IMR-90 (cell line): ENCODE data around the gene CCSER1. TPM values are rescaled to one million over a fixed set of nuclear protein-coding genes. Genes with fewer than 3 reads are reported as not detected.

ENCODE experiments used
- ATAC-seq: fragments of 200-7000 bp; cut with Tn5 transposase; 2 replicates; pipeline ENCODE4 v1.9.1; 2020; ENCODE audit warnings: low read depth, mild to moderate bottlenecking, moderate library complexity
- BruUV-seq: library from RNA; stranded (reverse); fragments of 400-500 nt; replicated peaks from 2 replicates; lab custom pipeline; 2021; lab: Mats Ljungman, UMichigan
- CTCF ChIA-PET: fragments of 300-600 bp; formaldehyde crosslinking; extraction: SDS; loops from one replicate; lab custom pipeline; 2021; ENCODE audit warnings: antibody characterized with exemption; lab: Yijun Ruan, JAX
- POLR2A ChIA-PET: fragments of 300-600 bp; sonication (Branson Sonifier 250); formaldehyde crosslinking; loops from one replicate; lab custom pipeline; 2022; ENCODE audit warnings: antibody characterized with exemption; ENCODE audit not compliant: unreplicated experiment; lab: Charles Lee
- DNase-seq: peaks from one replicate; pipeline ENCODE4 v3.0.0; 2013
- H2AFZ ChIP-seq: replicated peaks from 2 replicates; pipeline ENCODE3; 2013; ENCODE audit warnings: low read length, mild to moderate bottlenecking; ENCODE audit not compliant: poor library complexity
- H2AK5ac ChIP-seq: 2 replicates; pipeline ENCODE4 v1.6.1; 2013; ENCODE audit warnings: low read depth, low read length, inconsistent platforms
- H2AK9ac ChIP-seq: replicated peaks from 2 replicates; pipeline ENCODE3; 2013; ENCODE audit warnings: mild to moderate bottlenecking, low read depth, low read length, moderate library complexity; ENCODE audit not compliant: poor library complexity
- H2BK120ac ChIP-seq: 2 replicates; pipeline ENCODE4 v1.6.1; 2013; ENCODE audit warnings: low read depth, low read length, inconsistent platforms
- H2BK15ac ChIP-seq: 3 replicates; pipeline ENCODE4 v1.6.1; 2013; ENCODE audit warnings: low read depth, low read length, inconsistent platforms
- H2BK20ac ChIP-seq: 2 replicates; pipeline ENCODE4 v1.6.1; 2013; ENCODE audit warnings: low read depth, mild to moderate bottlenecking, inconsistent platforms, low read length, moderate library complexity
- H2BK5ac ChIP-seq: 2 replicates; pipeline ENCODE4 v1.6.1; 2013; ENCODE audit warnings: mild to moderate bottlenecking, low read depth, low read length, inconsistent platforms; ENCODE audit not compliant: poor library complexity, severe bottlenecking
- H3K14ac ChIP-seq: replicated peaks from 2 replicates; pipeline ENCODE4 v1.6.1; 2013; ENCODE audit warnings: low read depth, low read length, inconsistent platforms
- H3K18ac ChIP-seq: 2 replicates; pipeline ENCODE4 v1.6.1; 2013; ENCODE audit warnings: low read depth, low read length, control low read depth
- H3K23ac ChIP-seq: 2 replicates; pipeline ENCODE4 v1.6.1; 2013; ENCODE audit warnings: low read depth, low read length, inconsistent platforms
- H3K27ac ChIP-seq: 2 replicates; pipeline ENCODE4 v1.5.1; 2013; ENCODE audit warnings: mild to moderate bottlenecking, control low read depth, low read length; ENCODE audit not compliant: insufficient read depth
- H3K27me3 ChIP-seq: 2 replicates; pipeline ENCODE4 v1.6.1; 2013; ENCODE audit warnings: low read length; ENCODE audit not compliant: control insufficient read depth, insufficient read depth
- H3K36me3 ChIP-seq: 2 replicates; pipeline ENCODE4 v1.6.1; 2013; ENCODE audit warnings: low read length, mixed read lengths; ENCODE audit not compliant: control insufficient read depth, insufficient read depth
- H3K4ac ChIP-seq: 2 replicates; pipeline ENCODE4 v1.6.1; 2013; ENCODE audit warnings: low read depth, low read length, inconsistent platforms
- H3K4me1 ChIP-seq: 2 replicates; pipeline ENCODE4 v1.6.1; 2013; ENCODE audit warnings: low read length, mixed read lengths; ENCODE audit not compliant: control insufficient read depth, insufficient read depth
- H3K4me2 ChIP-seq: 2 replicates; pipeline ENCODE4 v1.6.1; 2013; ENCODE audit warnings: low read depth, mild to moderate bottlenecking, control low read depth, low read length, moderate library complexity
- H3K4me3 ChIP-seq: 2 replicates; pipeline ENCODE4 v1.5.1; 2013; ENCODE audit warnings: low read depth, mild to moderate bottlenecking, control low read depth, low read length, moderate library complexity; ENCODE audit not compliant: insufficient read depth
- H3K56ac ChIP-seq: 2 replicates; pipeline ENCODE4 v1.6.1; 2013; ENCODE audit warnings: low read length, inconsistent platforms; ENCODE audit not compliant: insufficient read depth; ENCODE audit errors: extremely low read depth
- H3K79me1 ChIP-seq, 2 experiments: 2 replicates each; pipeline ENCODE4 v1.6.1; 2013; ENCODE audit warnings: low read length in 2 of 2, inconsistent platforms in 1 of 2, low read depth in 1 of 2
- H3K9ac ChIP-seq: 2 replicates; pipeline ENCODE4 v1.6.1; 2013; ENCODE audit warnings: low read depth, low read length, control low read depth
- H3K9me1 ChIP-seq: 2 replicates; pipeline ENCODE4 v1.6.1; 2013; ENCODE audit warnings: low read length, inconsistent platforms; ENCODE audit not compliant: insufficient read depth
- H3K9me3 ChIP-seq: 2 replicates; pipeline ENCODE4 v1.6.1; 2013; ENCODE audit warnings: low read length; ENCODE audit not compliant: control insufficient read depth, insufficient read depth
- H4K20me1 ChIP-seq: 2 replicates; pipeline ENCODE4 v1.6.1; 2013; ENCODE audit warnings: low read length, inconsistent platforms; ENCODE audit not compliant: insufficient read depth
- H4K5ac ChIP-seq: 2 replicates; pipeline ENCODE4 v1.6.1; 2013; ENCODE audit warnings: mild to moderate bottlenecking, low read depth, low read length, control low read depth
- H4K8ac ChIP-seq, 2 experiments: 2 replicates each; pipeline ENCODE4 v1.6.1; 2013; ENCODE audit warnings: low read depth in 2 of 2, low read length in 2 of 2, control low read depth in 1 of 2, inconsistent platforms in 1 of 2
- H4K91ac ChIP-seq: 2 replicates; pipeline ENCODE4 v1.6.1; 2013; ENCODE audit warnings: low read depth, low read length, inconsistent platforms; ENCODE audit not compliant: insufficient read depth
- BHLHE40 ChIP-seq: fragments of 150-350 bp; IDR thresholded peaks from 2 replicates; pipeline ENCODE4 v1.6.1; 2016; ENCODE audit warnings: mild to moderate bottlenecking, low read depth, low read length
- CEBPB ChIP-seq: IDR thresholded peaks from 2 replicates; pipeline ENCODE4 v1.6.1; 2012; ENCODE audit warnings: low read depth, low read length, improper control_type of control experiment
- CHD1 ChIP-seq: IDR thresholded peaks from 2 replicates; pipeline ENCODE4 v1.6.1; 2012; ENCODE audit warnings: low read depth, low read length, improper control_type of control experiment
- FOS ChIP-seq: fragments of 150-350 bp; IDR thresholded peaks from 2 replicates; pipeline ENCODE4 v1.6.1; 2016; ENCODE audit warnings: low read depth, low read length
- MAFK ChIP-seq: IDR thresholded peaks from 2 replicates; pipeline ENCODE4 v1.6.1; 2012; ENCODE audit warnings: low read depth, low read length, improper control_type of control experiment
- MAZ ChIP-seq: IDR thresholded peaks from 2 replicates; pipeline ENCODE4 v1.6.1; 2012; ENCODE audit warnings: low read depth, mild to moderate bottlenecking, low read length, improper control_type of control experiment, moderate library complexity, borderline replicate concordance
- MXI1 ChIP-seq: IDR thresholded peaks from 2 replicates; pipeline ENCODE4 v1.6.1; 2012; ENCODE audit warnings: low read depth, mild to moderate bottlenecking, low read length, moderate library complexity, borderline replicate concordance
- NFE2L2 ChIP-seq: fragments of 150-350 bp; IDR thresholded peaks from 2 replicates; pipeline ENCODE4 v1.6.1; 2016; ENCODE audit warnings: low read depth, mild to moderate bottlenecking, low read length
- POLR2A ChIP-seq: IDR thresholded peaks from 2 replicates; pipeline ENCODE4 v1.6.1; 2012; ENCODE audit warnings: mild to moderate bottlenecking, low read depth, low read length
- RAD21 ChIP-seq: IDR thresholded peaks from 2 replicates; pipeline ENCODE4 v1.6.1; 2012; ENCODE audit warnings: low read length, improper control_type of control experiment
- RCOR1 ChIP-seq: IDR thresholded peaks from 2 replicates; pipeline ENCODE4 v1.6.1; 2012; ENCODE audit warnings: mild to moderate bottlenecking, low read length, improper control_type of control experiment; ENCODE audit not compliant: insufficient replicate concordance
- RFX5 ChIP-seq: IDR thresholded peaks from 2 replicates; pipeline ENCODE4 v1.8.0; 2012; ENCODE audit warnings: low read depth, mild to moderate bottlenecking, low read length, moderate library complexity
- SMC3 ChIP-seq: fragments of 150-350 bp; IDR thresholded peaks from 2 replicates; pipeline ENCODE4 v1.6.1; 2016; ENCODE audit warnings: low read depth, mild to moderate bottlenecking, antibody characterized with exemption, low read length, moderate library complexity
- WGBS, 2 experiments: methylation state at CpG; one replicate each; pipeline versions ENCODE4 v1.1.5 to v1.1.7; 2013; ENCODE audit warnings: missing lambda C conversion rate in 2 of 2; ENCODE audit not compliant: insufficient read length in 1 of 2; ENCODE audit errors: extremely low coverage in 2 of 2; 5-methylcytosine and 5-hydroxymethylcytosine counted together
- dilution Hi-C: fragments of 300-500 bp; cut with HindIII; formaldehyde crosslinking; loops from one replicate; pipeline ENCODE4 v1.14.3; 2018; ENCODE audit warnings: low sequenced_read_pairs; ENCODE audit not compliant: unreplicated experiment
- in situ Hi-C: fragments of 300-500 bp; cut with MboI; formaldehyde crosslinking; loops from 3 replicates; pipeline ENCODE4 v1.14.3; 2019; ENCODE audit warnings: low sequenced_read_pairs, inconsistent platforms, mixed read lengths
- intact Hi-C: fragments of 100-400 bp; cut with micrococcal nuclease; formaldehyde crosslinking; loops from 2 replicates; pipeline ENCODE4 v1.10.0; 2022
- polyA plus RNA-seq, 3 experiments: library from polyadenylated mRNA; depleted of rRNA; stranded (reverse); fragments of >200 nt; gene quantifications; 2 replicates each; pipeline ENCODE4 v1.2.3, GENCODE V29; 2012; ENCODE audit warnings: low replicate concordance in 1 of 3
- total RNA-seq: library from RNA; depleted of rRNA; stranded (reverse); fragments of >200 nt; gene quantifications from 2 replicates; pipeline ENCODE4 v1.2.3, GENCODE V29; 2012
- TF ChIP-seq, protein P1 (sequence below): fragments of 150-350 bp; IDR thresholded peaks from 2 replicates; pipeline ENCODE4 v1.6.1; 2017; ENCODE audit warnings: mild to moderate bottlenecking, antibody characterized with exemption, low read length, low read depth
- TF ChIP-seq, protein P2 (sequence below): fragments of 150-350 bp; IDR thresholded peaks from 2 replicates; pipeline ENCODE4 v1.6.1; 2016; ENCODE audit warnings: low read depth, mild to moderate bottlenecking, low read length, moderate library complexity, borderline replicate concordance
- TF ChIP-seq, protein P3 (sequence below): conservative IDR thresholded peaks from 2 replicates; pipeline ENCODE4 v1.5.1; 2012; ENCODE audit warnings: mild to moderate bottlenecking, low read depth, low read length, improper control_type of control experiment

The CCSER1 gene
- total and polyA plus RNA-seq, 2 of the 4 experiments (the other 2 are of a cell fraction): not detected

DNA sequence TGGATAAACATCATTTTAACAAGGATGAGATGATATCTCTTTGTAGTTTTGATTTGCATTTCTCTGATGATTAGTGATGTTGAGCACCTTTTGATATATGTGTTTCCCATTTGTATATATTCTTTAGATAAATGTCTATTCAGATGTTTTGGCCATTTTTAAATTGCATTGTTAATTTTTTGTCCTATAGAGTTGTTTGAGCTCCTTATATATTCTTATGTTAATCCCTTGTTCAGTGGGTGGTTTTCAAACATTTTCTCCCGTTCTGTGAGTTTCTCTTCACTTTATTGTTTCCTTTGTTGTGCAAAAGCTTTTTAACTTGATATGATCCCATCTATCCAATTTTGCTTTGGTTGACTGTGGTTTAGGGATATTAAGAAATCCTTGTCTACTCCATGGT, 606.0 kb downstream of the CCSER1 start:
- Histone ChIP-seq H2BK20ac (no peak overlapping the region), H3K4me1 (no peaks in the 10 kb centered on the region), H3K27me3 (no peaks in the 10 kb centered on the region), H2AK5ac (no peak overlapping the region), H2BK15ac (no peak overlapping the region), H4K8ac (no peak overlapping the region), H3K14ac (no peak overlapping the region), H3K4me2 (no peak overlapping the region), H4K5ac (no peak overlapping the region), H3K36me3 (no peaks in the 10 kb centered on the region), H4K20me1 (no peaks in the 10 kb centered on the region), H3K23ac (no peak overlapping the region), H2BK5ac (no peak overlapping the region), H3K9ac (no peak overlapping the region), H3K4me3 (no peak overlapping the region), H3K79me1 (no peaks in the 10 kb centered on the region), H2AK9ac (no peak overlapping the region), H3K9me3 (peaks cover 1% of the 10 kb centered on the region), H3K4ac (no peak overlapping the region), H3K18ac (no peak overlapping the region), H3K56ac (no peak overlapping the region), H2BK120ac (no peak overlapping the region), H3K9me1 (no peaks in the 10 kb centered on the region), H3K27ac (no peak overlapping the region), H2AFZ (no peak overlapping the region), H4K91ac (no peak overlapping the region)
- in situ Hi-C loops: no loop called here
- no peak for TF ChIP-seq SMC3
- no peak for TF ChIP-seq CHD1
- no peak for TF ChIP-seq FOS
- TF ChIP-seq MAZ: no peak
- TF ChIP-seq, protein P1, sequence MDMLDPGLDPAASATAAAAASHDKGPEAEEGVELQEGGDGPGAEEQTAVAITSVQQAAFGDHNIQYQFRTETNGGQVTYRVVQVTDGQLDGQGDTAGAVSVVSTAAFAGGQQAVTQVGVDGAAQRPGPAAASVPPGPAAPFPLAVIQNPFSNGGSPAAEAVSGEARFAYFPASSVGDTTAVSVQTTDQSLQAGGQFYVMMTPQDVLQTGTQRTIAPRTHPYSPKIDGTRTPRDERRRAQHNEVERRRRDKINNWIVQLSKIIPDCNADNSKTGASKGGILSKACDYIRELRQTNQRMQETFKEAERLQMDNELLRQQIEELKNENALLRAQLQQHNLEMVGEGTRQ: no peak
- no peak for TF ChIP-seq POLR2A
- TF ChIP-seq RCOR1: no peak
- TF ChIP-seq MXI1: no peak
- no peak for TF ChIP-seq RFX5
- TF ChIP-seq, protein P2, sequence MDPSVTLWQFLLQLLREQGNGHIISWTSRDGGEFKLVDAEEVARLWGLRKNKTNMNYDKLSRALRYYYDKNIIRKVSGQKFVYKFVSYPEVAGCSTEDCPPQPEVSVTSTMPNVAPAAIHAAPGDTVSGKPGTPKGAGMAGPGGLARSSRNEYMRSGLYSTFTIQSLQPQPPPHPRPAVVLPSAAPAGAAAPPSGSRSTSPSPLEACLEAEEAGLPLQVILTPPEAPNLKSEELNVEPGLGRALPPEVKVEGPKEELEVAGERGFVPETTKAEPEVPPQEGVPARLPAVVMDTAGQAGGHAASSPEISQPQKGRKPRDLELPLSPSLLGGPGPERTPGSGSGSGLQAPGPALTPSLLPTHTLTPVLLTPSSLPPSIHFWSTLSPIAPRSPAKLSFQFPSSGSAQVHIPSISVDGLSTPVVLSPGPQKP: no peak
- no peak for TF ChIP-seq CEBPB
- no peak for TF ChIP-seq NFE2L2
- TF ChIP-seq, protein P3, sequence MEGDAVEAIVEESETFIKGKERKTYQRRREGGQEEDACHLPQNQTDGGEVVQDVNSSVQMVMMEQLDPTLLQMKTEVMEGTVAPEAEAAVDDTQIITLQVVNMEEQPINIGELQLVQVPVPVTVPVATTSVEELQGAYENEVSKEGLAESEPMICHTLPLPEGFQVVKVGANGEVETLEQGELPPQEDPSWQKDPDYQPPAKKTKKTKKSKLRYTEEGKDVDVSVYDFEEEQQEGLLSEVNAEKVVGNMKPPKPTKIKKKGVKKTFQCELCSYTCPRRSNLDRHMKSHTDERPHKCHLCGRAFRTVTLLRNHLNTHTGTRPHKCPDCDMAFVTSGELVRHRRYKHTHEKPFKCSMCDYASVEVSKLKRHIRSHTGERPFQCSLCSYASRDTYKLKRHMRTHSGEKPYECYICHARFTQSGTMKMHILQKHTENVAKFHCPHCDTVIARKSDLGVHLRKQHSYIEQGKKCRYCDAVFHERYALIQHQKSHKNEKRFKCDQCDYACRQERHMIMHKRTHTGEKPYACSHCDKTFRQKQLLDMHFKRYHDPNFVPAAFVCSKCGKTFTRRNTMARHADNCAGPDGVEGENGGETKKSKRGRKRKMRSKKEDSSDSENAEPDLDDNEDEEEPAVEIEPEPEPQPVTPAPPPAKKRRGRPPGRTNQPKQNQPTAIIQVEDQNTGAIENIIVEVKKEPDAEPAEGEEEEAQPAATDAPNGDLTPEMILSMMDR: no peak
- TF ChIP-seq BHLHE40: no peak
- no peak for TF ChIP-seq RAD21
- TF ChIP-seq MAFK: no peak
- dilution Hi-C loops: no loop called here
- no CpG with 5 or more reads among the region's 1 CpG for WGBS, 2 experiments
- ChIA-PET CTCF (no interaction called here), POLR2A (no interaction called here)
- intact Hi-C loops: no loop called here
- BruUV-seq: no TSS peak
- ATAC-seq (no peak), DNase-seq (no peak)
